ENCODE results near the gene MACC1.

- TF ChIP-seq ZSCAN29 (IDR thresholded peaks at IDR 0.05) = no peak
- TF ChIP-seq, protein P1, sequence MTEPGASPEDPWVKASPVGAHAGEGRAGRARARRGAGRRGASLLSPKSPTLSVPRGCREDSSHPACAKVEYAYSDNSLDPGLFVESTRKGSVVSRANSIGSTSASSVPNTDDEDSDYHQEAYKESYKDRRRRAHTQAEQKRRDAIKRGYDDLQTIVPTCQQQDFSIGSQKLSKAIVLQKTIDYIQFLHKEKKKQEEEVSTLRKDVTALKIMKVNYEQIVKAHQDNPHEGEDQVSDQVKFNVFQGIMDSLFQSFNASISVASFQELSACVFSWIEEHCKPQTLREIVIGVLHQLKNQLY (CRISPR knock-in tag; conservative IDR thresholded peaks at IDR 0.05) = no peak
- no peak for TF ChIP-seq CREM (IDR thresholded peaks at IDR 0.05; ENCODE audit: low read depth)
- TF ChIP-seq ZBTB49 (CRISPR knock-in tag; IDR thresholded peaks at IDR 0.05; ENCODE audit: borderline replicate concordance) = no peak
- no peak for TF ChIP-seq CTCF (IDR thresholded peaks at IDR 0.05 in 2 of 3, conservative IDR thresholded peaks at IDR 0.05 in 1 of 3; ENCODE audit: insufficient read depth in 2 of 3, low read depth in 1 of 3, low read length in 3 of 3)
- no peak for TF ChIP-seq CHD2 (IDR thresholded peaks at IDR 0.05; ENCODE audit: low read depth, low read length)
- TF ChIP-seq, protein P2, sequence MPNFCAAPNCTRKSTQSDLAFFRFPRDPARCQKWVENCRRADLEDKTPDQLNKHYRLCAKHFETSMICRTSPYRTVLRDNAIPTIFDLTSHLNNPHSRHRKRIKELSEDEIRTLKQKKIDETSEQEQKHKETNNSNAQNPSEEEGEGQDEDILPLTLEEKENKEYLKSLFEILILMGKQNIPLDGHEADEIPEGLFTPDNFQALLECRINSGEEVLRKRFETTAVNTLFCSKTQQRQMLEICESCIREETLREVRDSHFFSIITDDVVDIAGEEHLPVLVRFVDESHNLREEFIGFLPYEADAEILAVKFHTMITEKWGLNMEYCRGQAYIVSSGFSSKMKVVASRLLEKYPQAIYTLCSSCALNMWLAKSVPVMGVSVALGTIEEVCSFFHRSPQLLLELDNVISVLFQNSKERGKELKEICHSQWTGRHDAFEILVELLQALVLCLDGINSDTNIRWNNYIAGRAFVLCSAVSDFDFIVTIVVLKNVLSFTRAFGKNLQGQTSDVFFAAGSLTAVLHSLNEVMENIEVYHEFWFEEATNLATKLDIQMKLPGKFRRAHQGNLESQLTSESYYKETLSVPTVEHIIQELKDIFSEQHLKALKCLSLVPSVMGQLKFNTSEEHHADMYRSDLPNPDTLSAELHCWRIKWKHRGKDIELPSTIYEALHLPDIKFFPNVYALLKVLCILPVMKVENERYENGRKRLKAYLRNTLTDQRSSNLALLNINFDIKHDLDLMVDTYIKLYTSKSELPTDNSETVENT (CRISPR knock-in tag; IDR thresholded peaks at IDR 0.05) = no peak
- no peak for TF ChIP-seq NR2F6 (CRISPR knock-in tag; IDR thresholded peaks at IDR 0.05)
- no peak for TF ChIP-seq DNMT1 (IDR thresholded peaks at IDR 0.05)
- no peak for TF ChIP-seq YY1 (IDR thresholded peaks at IDR 0.05; ENCODE audit: borderline replicate concordance in 1 of 3, control insufficient read depth in 1 of 3, extremely low read depth in 1 of 3, insufficient read depth in 3 of 3, insufficient read length in 1 of 3, insufficient replicate concordance in 2 of 3, low read depth in 1 of 3, low read length in 2 of 3)
Observed at GRCh38 chr7:20213378-20213777, 3.8 kb downstream of the MACC1 start.
